Measurements from ENCODE around the gene ERBB2. TPM values are rescaled to one million over a fixed set of nuclear protein-coding genes. Genes with fewer than 3 reads are reported as not detected.
A peak's percentile ranks its signal among the peaks of the same experiment; 100 is the strongest.

Gene ERBB2
- total and polyA plus RNA-seq, 2 of the 13 experiments (the other 11 are each of a cell fraction or from before 2014, with no cell fraction given): 57.7 to 64.1 TPM

GRCh38 chr17:39653316-39653661, 46.6 kb upstream of the ERBB2 start (continued):
- TF ChIP-seq ZNF501 (CRISPR knock-in tag; IDR thresholded peaks at IDR 0.05): peak; percentile 5; the same call in 1 of the 2 replicates
- no peak for TF ChIP-seq ZNF256 (CRISPR knock-in tag; conservative IDR thresholded peaks at IDR 0.05)
- no peak for TF ChIP-seq ZFP36L2 (CRISPR knock-in tag; IDR thresholded peaks at IDR 0.05)
- TF ChIP-seq, protein P1, sequence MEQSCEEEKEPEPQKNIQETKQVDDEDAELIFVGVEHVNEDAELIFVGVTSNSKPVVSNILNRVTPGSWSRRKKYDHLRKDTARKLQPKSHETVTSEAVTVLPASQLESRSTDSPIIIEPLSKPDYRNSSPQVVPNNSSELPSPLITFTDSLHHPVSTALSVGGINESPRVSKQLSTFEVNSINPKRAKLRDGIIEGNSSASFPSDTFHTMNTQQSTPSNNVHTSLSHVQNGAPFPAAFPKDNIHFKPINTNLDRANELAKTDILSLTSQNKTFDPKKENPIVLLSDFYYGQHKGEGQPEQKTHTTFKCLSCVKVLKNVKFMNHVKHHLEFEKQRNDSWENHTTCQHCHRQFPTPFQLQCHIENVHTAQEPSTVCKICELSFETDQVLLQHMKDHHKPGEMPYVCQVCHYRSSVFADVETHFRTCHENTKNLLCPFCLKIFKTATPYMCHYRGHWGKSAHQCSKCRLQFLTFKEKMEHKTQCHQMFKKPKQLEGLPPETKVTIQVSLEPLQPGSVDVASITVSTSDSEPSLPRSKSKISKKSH (CRISPR knock-in tag; IDR thresholded peaks at IDR 0.05; ENCODE audit: borderline replicate concordance): no peak
- TF ChIP-seq GPBP1L1 (CRISPR knock-in tag; IDR thresholded peaks at IDR 0.05): no peak
- TF ChIP-seq, protein P2, sequence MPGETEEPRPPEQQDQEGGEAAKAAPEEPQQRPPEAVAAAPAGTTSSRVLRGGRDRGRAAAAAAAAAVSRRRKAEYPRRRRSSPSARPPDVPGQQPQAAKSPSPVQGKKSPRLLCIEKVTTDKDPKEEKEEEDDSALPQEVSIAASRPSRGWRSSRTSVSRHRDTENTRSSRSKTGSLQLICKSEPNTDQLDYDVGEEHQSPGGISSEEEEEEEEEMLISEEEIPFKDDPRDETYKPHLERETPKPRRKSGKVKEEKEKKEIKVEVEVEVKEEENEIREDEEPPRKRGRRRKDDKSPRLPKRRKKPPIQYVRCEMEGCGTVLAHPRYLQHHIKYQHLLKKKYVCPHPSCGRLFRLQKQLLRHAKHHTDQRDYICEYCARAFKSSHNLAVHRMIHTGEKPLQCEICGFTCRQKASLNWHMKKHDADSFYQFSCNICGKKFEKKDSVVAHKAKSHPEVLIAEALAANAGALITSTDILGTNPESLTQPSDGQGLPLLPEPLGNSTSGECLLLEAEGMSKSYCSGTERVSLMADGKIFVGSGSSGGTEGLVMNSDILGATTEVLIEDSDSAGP (CRISPR knock-in tag; IDR thresholded peaks at IDR 0.05; ENCODE audit: borderline replicate concordance): 0 out of 2 replicates have a peak, but pooled peaks have one; percentile 34
- TF ChIP-seq ZNF484 (CRISPR knock-in tag; IDR thresholded peaks at IDR 0.05; ENCODE audit: borderline replicate concordance, low read depth): no peak
- no peak for TF ChIP-seq CHD4 (IDR thresholded peaks at IDR 0.05; ENCODE audit: borderline replicate concordance, low read length)
- no peak for TF ChIP-seq TBX3 (IDR thresholded peaks at IDR 0.05; ENCODE audit: borderline replicate concordance)
- TF ChIP-seq BRD4 (CRISPR knock-in tag; IDR thresholded peaks at IDR 0.05): no peak
- TF ChIP-seq ZNF687 (CRISPR knock-in tag; IDR thresholded peaks at IDR 0.05): peak; percentile 15; the same call in 1 of the 2 replicates
- no peak for TF ChIP-seq FOXP1 (IDR thresholded peaks at IDR 0.05)
- TF ChIP-seq FOXP1 (CRISPR knock-in tag; IDR thresholded peaks at IDR 0.05): no peak
- no peak for TF ChIP-seq CBX5 (CRISPR knock-in tag; IDR thresholded peaks at IDR 0.05; ENCODE audit: borderline replicate concordance)
- TF ChIP-seq GABPB1 (CRISPR knock-in tag; IDR thresholded peaks at IDR 0.05): no peak; the same call in 1 of the 2 replicates
- no peak for TF ChIP-seq ATM (IDR thresholded peaks at IDR 0.05; ENCODE audit: borderline replicate concordance)
- no peak for TF ChIP-seq LBX2 (CRISPR knock-in tag; IDR thresholded peaks at IDR 0.05; ENCODE audit: borderline replicate concordance)
- 0 out of 2 replicates have a peak, but pooled peaks have one; percentile 43 for TF ChIP-seq DMAP1 (CRISPR knock-in tag; IDR thresholded peaks at IDR 0.05)
- no peak for TF ChIP-seq NFE2L1 (CRISPR knock-in tag; IDR thresholded peaks at IDR 0.05; ENCODE audit: borderline replicate concordance)
- no peak for TF ChIP-seq PHB2 (IDR thresholded peaks at IDR 0.05; ENCODE audit: partially characterized antibody)
- no peak for TF ChIP-seq ELF3 (CRISPR knock-in tag; IDR thresholded peaks at IDR 0.05)
- no peak for TF ChIP-seq SP4 (CRISPR knock-in tag; IDR thresholded peaks at IDR 0.05)
- TF ChIP-seq IKZF4 (CRISPR knock-in tag; IDR thresholded peaks at IDR 0.05; ENCODE audit: borderline replicate concordance, low read depth, not compliant biosample characterization): no peak
